ENCODE results near the gene LAMA3.

The LAMA3 gene

GRCh38 chr18:23669202-23669766, 20.0 kb upstream of the LAMA3 start:
- no peak for TF ChIP-seq CTCF (conservative IDR thresholded peaks at IDR 0.05; ENCODE audit: low read depth, low read length)
- no peak for DNase-seq (ENCODE audit: low read depth)

GRCh38 chr18:23669804-23670405, 19.3 kb upstream of the LAMA3 start:
- DNase-seq (ENCODE audit: low read depth): no peak
- no peak overlapping the region for H3K4me3 ChIP-seq (ENCODE audit: low read length)
- no peak for TF ChIP-seq CTCF (conservative IDR thresholded peaks at IDR 0.05; ENCODE audit: low read depth, low read length)

More at GRCh38 chr18:23669202-23669766, 20.0 kb upstream of the LAMA3 start:
- H3K4me3 ChIP-seq (ENCODE audit: low read length): no peak overlapping the region

GRCh38 chr18:23671564-23671963, 17.7 kb upstream of the LAMA3 start:
- no peak overlapping the region for H3K4me3 ChIP-seq (ENCODE audit: low read length)
- no peak for DNase-seq (ENCODE audit: low read depth)
- TF ChIP-seq CTCF (conservative IDR thresholded peaks at IDR 0.05; ENCODE audit: low read depth, low read length): no peak

GRCh38 chr18:23673725-23674124, 15.5 kb upstream of the LAMA3 start:
- no peak for DNase-seq (ENCODE audit: low read depth)
- TF ChIP-seq CTCF (conservative IDR thresholded peaks at IDR 0.05; ENCODE audit: low read depth, low read length): no peak
- H3K4me3 ChIP-seq (ENCODE audit: low read length): no peak overlapping the region

GRCh38 chr18:23675236-23675635, 14.0 kb upstream of the LAMA3 start:
- DNase-seq (ENCODE audit: low read depth): no peak
- no peak for TF ChIP-seq CTCF (conservative IDR thresholded peaks at IDR 0.05; ENCODE audit: low read depth, low read length)
- no peak overlapping the region for H3K4me3 ChIP-seq (ENCODE audit: low read length)

GRCh38 chr18:23675896-23676295, 13.4 kb upstream of the LAMA3 start:
- no peak for TF ChIP-seq CTCF (conservative IDR thresholded peaks at IDR 0.05; ENCODE audit: low read depth, low read length)
- no peak for DNase-seq (ENCODE audit: low read depth)
- no peak overlapping the region for H3K4me3 ChIP-seq (ENCODE audit: low read length)

- DNase-seq (ENCODE audit: low read depth): no peak
- TF ChIP-seq CTCF (conservative IDR thresholded peaks at IDR 0.05; ENCODE audit: low read depth, low read length): no peak
Observed at GRCh38 chr18:23682045-23682444, 7.2 kb upstream of the LAMA3 start.

More at GRCh38 chr18:23682045-23682444, 7.2 kb upstream of the LAMA3 start:
- H3K4me3 ChIP-seq (ENCODE audit: low read length): no peak overlapping the region

Data from retinal pigment epithelial cell (primary cell).